Measurements from ENCODE around the gene TMEM222.

The TMEM222 gene

DNA sequence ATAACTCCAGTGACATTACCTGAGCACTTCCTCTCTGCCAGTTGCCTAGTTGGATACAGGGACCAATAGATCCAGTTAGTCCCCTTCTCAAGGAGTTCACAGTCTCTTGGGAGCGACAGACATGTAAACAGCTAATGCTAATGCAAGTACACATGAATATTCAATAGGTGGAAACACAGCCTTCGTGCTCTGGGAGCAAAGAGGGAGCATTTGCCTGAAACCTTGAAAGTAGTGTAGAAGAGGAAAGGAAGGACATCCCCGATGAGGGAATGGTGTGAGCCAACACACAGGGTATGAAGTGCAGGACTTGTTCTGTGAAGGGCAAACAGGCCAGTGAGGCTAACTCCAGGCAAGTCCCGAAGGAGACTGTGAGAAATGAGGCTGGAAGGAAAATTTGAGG is 3.8 kb upstream of the TMEM222 start:
- H3K4me2 ChIP-seq (ENCODE audit: low read depth, low read length, poor library complexity, severe bottlenecking) = no peak overlapping the region
- H3K9ac ChIP-seq (ENCODE audit: low read depth, low read length, poor library complexity, severe bottlenecking) = no peak overlapping the region
- H2AFZ ChIP-seq (ENCODE audit: low read length) = no peak overlapping the region

DNA sequence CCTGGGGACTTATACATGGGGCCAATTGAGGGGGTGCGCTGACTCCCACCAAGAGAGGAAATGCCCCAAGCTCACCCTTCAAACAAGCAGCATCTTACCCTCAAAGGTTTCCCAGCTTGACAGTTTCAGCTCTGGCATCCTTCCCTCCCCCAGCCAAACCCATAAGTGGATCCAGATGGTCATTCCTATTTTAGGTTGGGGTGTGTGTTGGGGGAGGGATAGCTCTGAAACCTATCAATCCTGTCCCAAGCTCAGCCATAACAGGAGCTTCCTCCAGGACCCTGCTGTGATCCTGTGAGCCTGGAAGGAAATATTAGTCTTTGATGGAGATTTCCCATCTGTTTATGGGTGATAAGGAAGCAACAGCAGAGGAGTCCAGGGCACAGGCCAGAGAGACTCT is 3.4 kb upstream of the TMEM222 start:
- Histone ChIP-seq H3K9me2 (replicated peaks; ENCODE audit: low read depth, low read length) (no peaks in the 10 kb centered on the region), H3K9me3 (ENCODE audit: insufficient read depth, low read depth, low read length) (no peaks in the 10 kb centered on the region), H3K4me1 (ENCODE audit: insufficient read depth, low read length, poor library complexity, severe bottlenecking) (peaks cover 8% of the 10 kb centered on the region), H4K20me1 (ENCODE audit: insufficient read depth, low read length, poor library complexity, severe bottlenecking) (peaks cover 12% of the 10 kb centered on the region), H3K4me3 (ENCODE audit: low read length, poor library complexity, severe bottlenecking) (no peak overlapping the region), H3K36me3 (ENCODE audit: insufficient read depth, low read length) (no peaks in the 10 kb centered on the region), H2AFZ (ENCODE audit: low read length) (no peak overlapping the region), H3K79me2 (ENCODE audit: insufficient read depth, low read length) (peaks cover 15% of the 10 kb centered on the region), H3K9ac (ENCODE audit: low read depth, low read length, poor library complexity, severe bottlenecking) (no peak overlapping the region), H3F3A (ENCODE audit: low read depth) (no peaks in the 10 kb centered on the region), H3K27me3 (ENCODE audit: insufficient read depth, low read length, poor library complexity, severe bottlenecking) (no peaks in the 10 kb centered on the region), H3K4me2 (ENCODE audit: low read depth, low read length, poor library complexity, severe bottlenecking) (no peak overlapping the region)
- TF ChIP-seq, protein P1, sequence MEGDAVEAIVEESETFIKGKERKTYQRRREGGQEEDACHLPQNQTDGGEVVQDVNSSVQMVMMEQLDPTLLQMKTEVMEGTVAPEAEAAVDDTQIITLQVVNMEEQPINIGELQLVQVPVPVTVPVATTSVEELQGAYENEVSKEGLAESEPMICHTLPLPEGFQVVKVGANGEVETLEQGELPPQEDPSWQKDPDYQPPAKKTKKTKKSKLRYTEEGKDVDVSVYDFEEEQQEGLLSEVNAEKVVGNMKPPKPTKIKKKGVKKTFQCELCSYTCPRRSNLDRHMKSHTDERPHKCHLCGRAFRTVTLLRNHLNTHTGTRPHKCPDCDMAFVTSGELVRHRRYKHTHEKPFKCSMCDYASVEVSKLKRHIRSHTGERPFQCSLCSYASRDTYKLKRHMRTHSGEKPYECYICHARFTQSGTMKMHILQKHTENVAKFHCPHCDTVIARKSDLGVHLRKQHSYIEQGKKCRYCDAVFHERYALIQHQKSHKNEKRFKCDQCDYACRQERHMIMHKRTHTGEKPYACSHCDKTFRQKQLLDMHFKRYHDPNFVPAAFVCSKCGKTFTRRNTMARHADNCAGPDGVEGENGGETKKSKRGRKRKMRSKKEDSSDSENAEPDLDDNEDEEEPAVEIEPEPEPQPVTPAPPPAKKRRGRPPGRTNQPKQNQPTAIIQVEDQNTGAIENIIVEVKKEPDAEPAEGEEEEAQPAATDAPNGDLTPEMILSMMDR (conservative IDR thresholded peaks at IDR 0.05; ENCODE audit: low read length) = no peak

More for the DNA sequence above, 3.8 kb upstream of the TMEM222 start:
- Histone ChIP-seq H3K79me2 (ENCODE audit: insufficient read depth, low read length) (peaks cover 10% of the 10 kb centered on the region), H3K36me3 (ENCODE audit: insufficient read depth, low read length) (no peaks in the 10 kb centered on the region), H3K4me3 (ENCODE audit: low read length, poor library complexity, severe bottlenecking) (no peak overlapping the region), H3K9me3 (ENCODE audit: insufficient read depth, low read depth, low read length) (no peaks in the 10 kb centered on the region), H3F3A (ENCODE audit: low read depth) (no peaks in the 10 kb centered on the region), H3K9me2 (replicated peaks; ENCODE audit: low read depth, low read length) (no peaks in the 10 kb centered on the region), H3K27me3 (ENCODE audit: insufficient read depth, low read length, poor library complexity, severe bottlenecking) (no peaks in the 10 kb centered on the region), H3K4me1 (ENCODE audit: insufficient read depth, low read length, poor library complexity, severe bottlenecking) (peaks cover 4% of the 10 kb centered on the region), H4K20me1 (ENCODE audit: insufficient read depth, low read length, poor library complexity, severe bottlenecking) (peaks cover 8% of the 10 kb centered on the region)
- TF ChIP-seq, protein P1 (conservative IDR thresholded peaks at IDR 0.05; ENCODE audit: low read length) = no peak
- TF ChIP-seq EZH2phosphoT487 (IDR thresholded peaks at IDR 0.05; ENCODE audit: borderline replicate concordance) = no peak

DNA sequence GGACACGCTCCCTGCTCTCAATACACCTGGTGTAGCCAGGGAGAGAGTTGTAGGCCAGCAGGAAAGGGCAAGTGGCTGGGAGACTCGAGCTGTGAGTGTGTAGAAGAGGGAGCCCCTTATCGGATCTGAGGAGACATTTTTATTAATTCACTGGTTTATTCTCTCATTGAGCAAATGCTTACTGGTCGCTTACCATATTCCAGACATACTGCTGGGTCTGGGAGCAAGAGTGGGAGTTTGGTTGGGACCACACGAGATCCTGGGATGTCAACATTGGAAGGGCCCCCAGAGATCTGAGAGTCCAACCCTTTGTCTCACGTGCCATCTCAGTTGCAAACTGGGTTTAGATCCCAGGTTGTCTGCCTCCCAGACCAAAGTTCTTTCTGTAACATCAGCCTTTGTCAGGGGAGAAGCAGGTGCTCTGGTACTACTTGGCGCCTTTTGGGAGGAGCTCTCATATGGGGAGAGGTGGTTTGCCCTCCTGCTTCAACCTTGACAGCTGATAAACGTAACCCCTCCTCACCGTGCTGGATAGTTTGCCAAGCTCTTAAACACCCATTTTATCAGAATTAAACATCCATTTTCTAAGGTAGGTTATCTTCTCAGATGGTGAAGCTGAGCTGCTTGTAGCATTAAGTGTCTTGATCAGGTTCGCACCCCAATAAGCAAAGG is 742 bp downstream of the TMEM222 start:
- H3K79me2 ChIP-seq (ENCODE audit: insufficient read depth, low read length) = peaks cover 55% of the 10 kb centered on the region

More for the DNA sequence above, 742 bp downstream of the TMEM222 start:
- peak overlapping the region; percentile 97 for H3K4me3 ChIP-seq (ENCODE audit: low read length, poor library complexity, severe bottlenecking)
- H3K4me1 ChIP-seq (ENCODE audit: insufficient read depth, low read length, poor library complexity, severe bottlenecking) = peaks cover 32% of the 10 kb centered on the region
- peak overlapping the region; percentile 75 for H2AFZ ChIP-seq (ENCODE audit: low read length)
- H4K20me1 ChIP-seq (ENCODE audit: insufficient read depth, low read length, poor library complexity, severe bottlenecking) = peaks cover 13% of the 10 kb centered on the region
- no peaks in the 10 kb centered on the region for H3K9me3 ChIP-seq (ENCODE audit: insufficient read depth, low read depth, low read length)
- TF ChIP-seq, protein P1 (conservative IDR thresholded peaks at IDR 0.05; ENCODE audit: low read length) = no peak
- TF ChIP-seq EZH2phosphoT487 (IDR thresholded peaks at IDR 0.05; ENCODE audit: borderline replicate concordance) = no peak
- peak overlapping the region; percentile 98 for H3K4me2 ChIP-seq (ENCODE audit: low read depth, low read length, poor library complexity, severe bottlenecking)
- H3F3A ChIP-seq (ENCODE audit: low read depth) = no peaks in the 10 kb centered on the region
- peaks cover 7% of the 10 kb centered on the region; the same call in 1 of the 2 replicates for H3K36me3 ChIP-seq (ENCODE audit: insufficient read depth, low read length)
- H3K27me3 ChIP-seq (ENCODE audit: insufficient read depth, low read length, poor library complexity, severe bottlenecking) = no peaks in the 10 kb centered on the region
- no peaks in the 10 kb centered on the region for H3K9me2 ChIP-seq (replicated peaks; ENCODE audit: low read depth, low read length)
- H3K9ac ChIP-seq (ENCODE audit: low read depth, low read length, poor library complexity, severe bottlenecking) = peak overlapping the region; percentile 96

All from Loucy (cell line).